RWPE2 (cell line): ENCODE data around the gene FOSL1.

Source experiments
- ATAC-seq: fragments of 200-7000 bp; cut with Tn5 transposase; 3 replicates; pipeline ENCODE4 v1.9.1; 2021; ENCODE audit warnings: low read depth
- DNase-seq: peaks from one replicate; pipeline ENCODE4 v3.0.0-alpha.2; 2020; ENCODE audit warnings: low spot score
- H3K27ac ChIP-seq: fragments of 450-650 bp; 2 replicates; pipeline ENCODE4 v1.5.1; 2017; ENCODE audit warnings: mild to moderate bottlenecking; ENCODE audit not compliant: poor library complexity, severe bottlenecking
- H3K27me3 ChIP-seq: fragments of 250-450 bp; sonication (Bioruptor Pico); 2 replicates; pipeline ENCODE4 v1.5.1; 2021; ENCODE audit warnings: mild to moderate bottlenecking, moderate library complexity; ENCODE audit not compliant: insufficient read depth, poor library complexity, severe bottlenecking
- H3K36me3 ChIP-seq: fragments of 250-450 bp; sonication (Bioruptor Pico); 2 replicates; pipeline ENCODE4 v1.5.1; 2020; ENCODE audit warnings: low read depth, mild to moderate bottlenecking, moderate library complexity
- H3K4me1 ChIP-seq: fragments of 250-450 bp; sonication (Bioruptor Pico); 2 replicates; pipeline ENCODE4 v1.5.1; 2021; ENCODE audit warnings: mild to moderate bottlenecking, moderate library complexity; ENCODE audit not compliant: insufficient read depth, poor library complexity, severe bottlenecking
- H3K4me3 ChIP-seq: fragments of 250-450 bp; sonication (Bioruptor Pico); 2 replicates; pipeline ENCODE4 v1.5.1; 2021; ENCODE audit warnings: mild to moderate bottlenecking, moderate library complexity; ENCODE audit not compliant: severe bottlenecking
- H3K9me3 ChIP-seq: fragments of 250-450 bp; sonication (Bioruptor Pico); 2 replicates; pipeline ENCODE4 v1.5.1; 2021; ENCODE audit warnings: mild to moderate bottlenecking, moderate library complexity; ENCODE audit not compliant: severe bottlenecking
- TF ChIP-seq, protein P1 (sequence below): fragments of 450-650 bp; IDR thresholded peaks from one replicate; pipeline ENCODE4 v1.5.1; 2017; ENCODE audit warnings: mild to moderate bottlenecking, moderate library complexity; ENCODE audit not compliant: poor library complexity, severe bottlenecking

FOSL1 gene

GRCh38 chr11:65906602-65907001, 6.4 kb upstream of the FOSL1 start:
- no peak overlapping the region for H3K27ac ChIP-seq
- H3K36me3 ChIP-seq, result no peaks in the 10 kb centered on the region
- H3K4me1 ChIP-seq, result peaks cover 29% of the 10 kb centered on the region
- H3K27me3 ChIP-seq, result no peaks in the 10 kb centered on the region
- H3K4me3 ChIP-seq, result no peak overlapping the region
- no peaks in the 10 kb centered on the region for H3K9me3 ChIP-seq
- ATAC-seq (no peak), DNase-seq (no peak)
- TF ChIP-seq, protein P1, sequence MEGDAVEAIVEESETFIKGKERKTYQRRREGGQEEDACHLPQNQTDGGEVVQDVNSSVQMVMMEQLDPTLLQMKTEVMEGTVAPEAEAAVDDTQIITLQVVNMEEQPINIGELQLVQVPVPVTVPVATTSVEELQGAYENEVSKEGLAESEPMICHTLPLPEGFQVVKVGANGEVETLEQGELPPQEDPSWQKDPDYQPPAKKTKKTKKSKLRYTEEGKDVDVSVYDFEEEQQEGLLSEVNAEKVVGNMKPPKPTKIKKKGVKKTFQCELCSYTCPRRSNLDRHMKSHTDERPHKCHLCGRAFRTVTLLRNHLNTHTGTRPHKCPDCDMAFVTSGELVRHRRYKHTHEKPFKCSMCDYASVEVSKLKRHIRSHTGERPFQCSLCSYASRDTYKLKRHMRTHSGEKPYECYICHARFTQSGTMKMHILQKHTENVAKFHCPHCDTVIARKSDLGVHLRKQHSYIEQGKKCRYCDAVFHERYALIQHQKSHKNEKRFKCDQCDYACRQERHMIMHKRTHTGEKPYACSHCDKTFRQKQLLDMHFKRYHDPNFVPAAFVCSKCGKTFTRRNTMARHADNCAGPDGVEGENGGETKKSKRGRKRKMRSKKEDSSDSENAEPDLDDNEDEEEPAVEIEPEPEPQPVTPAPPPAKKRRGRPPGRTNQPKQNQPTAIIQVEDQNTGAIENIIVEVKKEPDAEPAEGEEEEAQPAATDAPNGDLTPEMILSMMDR, result no peak

- ATAC-seq (no peak), DNase-seq (no peak)
- TF ChIP-seq, protein P1, result no peak
- peaks cover 31% of the 10 kb centered on the region for H3K4me1 ChIP-seq
- peaks cover 5% of the 10 kb centered on the region for H3K36me3 ChIP-seq
- no peaks in the 10 kb centered on the region for H3K9me3 ChIP-seq
- H3K27me3 ChIP-seq, result no peaks in the 10 kb centered on the region
- peak overlapping the region; percentile 96 for H3K27ac ChIP-seq
- no peak overlapping the region for H3K4me3 ChIP-seq
Measured at GRCh38 chr11:65903715-65904114, 3.5 kb upstream of the FOSL1 start.

- TF ChIP-seq, protein P1, result no peak
- Histone ChIP-seq H3K4me3 (no peak overlapping the region), H3K9me3 (no peaks in the 10 kb centered on the region), H3K27ac (peak overlapping the region; percentile 96), H3K27me3 (no peaks in the 10 kb centered on the region), H3K36me3 (peaks cover 11% of the 10 kb centered on the region), H3K4me1 (peaks cover 36% of the 10 kb centered on the region)
- ATAC-seq (peak; percentile 37; the same call in 2 of the 3 replicates), DNase-seq (peak; percentile 73)
Measured at GRCh38 chr11:65903068-65903481, 2.9 kb upstream of the FOSL1 start.

DNA sequence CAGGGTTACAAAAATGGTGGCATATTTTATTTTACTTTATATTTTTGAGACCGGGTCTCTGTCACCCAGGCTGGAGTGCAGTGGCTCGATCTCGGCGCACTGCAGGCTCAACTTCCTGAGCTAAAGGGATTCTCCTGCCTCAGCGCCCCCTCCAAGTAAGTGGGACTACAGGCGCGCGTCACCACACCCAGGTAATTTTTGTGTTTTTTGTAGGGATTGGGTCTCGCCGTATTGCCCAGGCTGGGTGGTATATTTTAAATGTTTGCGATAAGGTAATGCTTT, 652 bp upstream of the FOSL1 start:
- no peaks in the 10 kb centered on the region for H3K27me3 ChIP-seq
- H3K9me3 ChIP-seq, result no peaks in the 10 kb centered on the region
- ATAC-seq (no peak), DNase-seq (no peak)
- no peak overlapping the region for H3K4me3 ChIP-seq
- peaks cover 48% of the 10 kb centered on the region for H3K4me1 ChIP-seq
- TF ChIP-seq, protein P1, result no peak
- H3K27ac ChIP-seq, result peak overlapping the region; percentile 96
- H3K36me3 ChIP-seq, result peaks cover 31% of the 10 kb centered on the region

DNA sequence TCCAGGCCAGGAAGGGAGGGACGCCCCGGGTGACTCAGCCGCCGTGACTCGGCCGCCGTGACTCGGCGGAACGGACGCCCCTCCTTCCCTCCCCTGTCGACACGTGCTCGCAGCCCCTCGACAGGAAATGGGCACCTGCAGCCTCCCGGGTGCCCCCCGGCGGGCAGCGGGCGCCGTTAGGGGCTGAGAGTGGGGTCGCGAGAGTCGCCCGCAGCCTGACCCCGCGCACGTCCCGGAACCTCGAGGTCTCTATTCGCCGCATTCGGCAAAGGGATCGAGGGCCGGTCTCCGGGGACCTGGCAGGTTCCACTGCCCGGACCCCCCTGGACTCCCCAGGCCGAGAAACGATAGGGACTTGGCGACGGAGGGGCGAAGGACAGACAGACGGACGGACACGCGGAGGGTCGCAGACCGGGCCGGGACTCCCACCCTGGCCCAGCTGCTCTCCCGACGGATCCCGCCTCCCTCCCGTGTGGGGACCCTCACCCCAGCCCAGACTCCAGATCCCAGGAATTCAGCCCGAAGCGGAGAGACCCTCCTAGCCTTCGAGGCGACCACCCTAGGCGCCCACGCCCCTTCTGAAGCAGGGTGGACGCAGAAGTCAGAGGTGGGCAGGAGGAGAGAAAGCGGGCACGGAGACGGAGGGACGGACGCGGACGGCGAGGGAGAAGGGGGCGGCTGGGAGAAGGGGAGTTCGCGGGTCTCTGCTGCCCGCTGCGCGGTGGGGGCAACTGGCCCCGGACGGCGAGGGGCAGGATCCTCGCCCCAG, 648 bp downstream of the FOSL1 start:
- H3K27me3 ChIP-seq, result no peaks in the 10 kb centered on the region
- no peaks in the 10 kb centered on the region for H3K9me3 ChIP-seq
- H3K4me1 ChIP-seq, result peaks cover 48% of the 10 kb centered on the region
- ATAC-seq (peak; percentile 48), DNase-seq (peak; percentile 87)
- H3K4me3 ChIP-seq, result peak overlapping the region; percentile 77
- peak overlapping the region; percentile 96 for H3K27ac ChIP-seq
- TF ChIP-seq, protein P1, result peak; percentile 20
- H3K36me3 ChIP-seq, result peaks cover 43% of the 10 kb centered on the region
